Loucy (cell line): ENCODE data around the gene TSPAN33.

Experiments used
- CTCF ChIP-seq: fragments of 200-600 bp; sonication (generic); conservative IDR thresholded peaks from 2 replicates; pipeline ENCODE4 v1.5.1; 2014; ENCODE audit warnings: mild to moderate bottlenecking, antibody characterized with exemption, low read length
- EZH2phosphoT487 ChIP-seq: fragments of 200-600 bp; IDR thresholded peaks from 2 replicates; pipeline ENCODE4 v1.6.1; 2018; ENCODE audit warnings: antibody characterized with exemption, mild to moderate bottlenecking, moderate library complexity, borderline replicate concordance

- no peak for TF ChIP-seq CTCF
- no peak for TF ChIP-seq EZH2phosphoT487
These were observed 7.4 kb upstream of the TSPAN33 start for GRCh38 chr7:129136887-129137642.
